WTC11 (cell line): Measurements from ENCODE around the gene ALG5. TPM values are rescaled to one million over a fixed set of nuclear protein-coding genes. Genes with fewer than 3 reads are reported as not detected.

Experiments
- ATAC-seq: fragments of 200-7000 bp; cut with Tn5 transposase; 2 replicates; pipeline ENCODE4 v1.10.0; 2021; ENCODE audit warnings: mild to moderate bottlenecking, moderate library complexity
- CTCF ChIA-PET: fragments of 300-600 bp; sonication (Branson Sonifier 250); formaldehyde crosslinking; loops from one replicate; lab custom pipeline; 2021; ENCODE audit warnings: antibody characterized with exemption; lab: Charles Lee
- POLR2A ChIA-PET: fragments of 350-600 bp; sonication (Branson Sonifier 250); formaldehyde crosslinking; loops from one replicate; lab custom pipeline; 2021; ENCODE audit warnings: antibody characterized with exemption; lab: Charles Lee
- DNase-seq: peaks from one replicate; pipeline ENCODE4 v3.0.0; 2021; ENCODE audit warnings: low spot score
- H3K27ac Mint-ChIP-seq: 2 replicates; pipeline ENCODE4 v1.8.0; 2021; ENCODE audit warnings: mixed read lengths
- H3K27me3 Mint-ChIP-seq: 2 replicates; pipeline ENCODE4 v1.8.0; 2021; ENCODE audit warnings: low read depth, mild to moderate bottlenecking, moderate library complexity, mixed read lengths
- H3K36me3 Mint-ChIP-seq: 2 replicates; pipeline ENCODE4 v1.8.0; 2021; ENCODE audit warnings: mixed read lengths
- H3K4me1 Mint-ChIP-seq: 2 replicates; pipeline ENCODE4 v1.8.0; 2022; ENCODE audit warnings: mixed read lengths
- H3K4me3 Mint-ChIP-seq: 2 replicates; pipeline ENCODE4 v1.8.0; 2021; ENCODE audit warnings: mild to moderate bottlenecking, moderate library complexity, mixed read lengths
- H3K9me3 Mint-ChIP-seq: 2 replicates; pipeline ENCODE4 v1.8.0; 2021; ENCODE audit warnings: mixed read lengths
- AFF4 ChIP-seq: sonication (generic); formaldehyde crosslinking; IDR thresholded peaks from 2 replicates; pipeline ENCODE4 v1.8.1; 2023; ENCODE audit warnings: mild to moderate bottlenecking, missing genetic modification reagents, borderline replicate concordance
- CBFB ChIP-seq: sonication (generic); formaldehyde crosslinking; IDR thresholded peaks from 2 replicates; pipeline ENCODE4 v1.8.1; 2022; ENCODE audit warnings: mild to moderate bottlenecking, low read depth, missing genetic modification reagents
- CDX4 ChIP-seq: fragments of 250-450 bp; sonication (Bioruptor Pico); IDR thresholded peaks from 2 replicates; pipeline ENCODE4 v1.9.0; 2021; ENCODE audit warnings: moderate library complexity, mild to moderate bottlenecking, inconsistent platforms, borderline replicate concordance
- ESRRA ChIP-seq: sonication (generic); formaldehyde crosslinking; IDR thresholded peaks from 2 replicates; pipeline ENCODE4 v1.8.1; 2022; ENCODE audit warnings: mild to moderate bottlenecking, missing genetic modification reagents, borderline replicate concordance
- HMGXB4 ChIP-seq: sonication (generic); formaldehyde crosslinking; IDR thresholded peaks from 2 replicates; pipeline ENCODE4 v1.8.1; 2023; ENCODE audit warnings: mild to moderate bottlenecking, moderate library complexity, missing genetic modification reagents
- JUN ChIP-seq: sonication (generic); formaldehyde crosslinking; IDR thresholded peaks from 2 replicates; pipeline ENCODE4 v1.8.0; 2023; ENCODE audit warnings: mild to moderate bottlenecking, missing genetic modification reagents
- KAT7 ChIP-seq: sonication (generic); formaldehyde crosslinking; IDR thresholded peaks from 2 replicates; pipeline ENCODE4 v1.8.1; 2023; ENCODE audit warnings: missing genetic modification reagents, mild to moderate bottlenecking, borderline replicate concordance
- NFATC4 ChIP-seq: fragments of 250-450 bp; sonication (Bioruptor Pico); IDR thresholded peaks from 2 replicates; pipeline ENCODE4 v1.9.0; 2021; ENCODE audit warnings: mild to moderate bottlenecking
- SMAD4 ChIP-seq: sonication (generic); formaldehyde crosslinking; IDR thresholded peaks from 2 replicates; pipeline ENCODE4 v1.8.0; 2022; ENCODE audit warnings: mild to moderate bottlenecking, missing genetic modification reagents
- STAT6 ChIP-seq: sonication (generic); formaldehyde crosslinking; conservative IDR thresholded peaks from 2 replicates; pipeline ENCODE4 v1.8.1; 2023; ENCODE audit warnings: mild to moderate bottlenecking, low read depth, missing genetic modification reagents, moderate library complexity
- TCF7 ChIP-seq: sonication (generic); formaldehyde crosslinking; IDR thresholded peaks from 2 replicates; pipeline ENCODE4 v1.8.0; 2022; ENCODE audit warnings: mild to moderate bottlenecking, low read depth, missing genetic modification reagents, moderate library complexity
- ZBTB43 ChIP-seq: sonication (generic); formaldehyde crosslinking; IDR thresholded peaks from 2 replicates; pipeline ENCODE4 v1.8.1; 2023; ENCODE audit warnings: mild to moderate bottlenecking, missing genetic modification reagents
- ZNF121 ChIP-seq: sonication (generic); formaldehyde crosslinking; IDR thresholded peaks from 2 replicates; pipeline ENCODE4 v1.8.0; 2023; ENCODE audit warnings: missing genetic modification reagents
- ZNF138 ChIP-seq: sonication (generic); formaldehyde crosslinking; conservative IDR thresholded peaks from 2 replicates; pipeline ENCODE4 v1.8.1; 2022; ENCODE audit warnings: mild to moderate bottlenecking, moderate library complexity, missing genetic modification reagents
- ZNF423 ChIP-seq: fragments of 250-450 bp; sonication (Bioruptor Pico); IDR thresholded peaks from 2 replicates; pipeline ENCODE4 v2.1.2; 2022; ENCODE audit warnings: mild to moderate bottlenecking, moderate library complexity
- ZNF425 ChIP-seq: fragments of 250-450 bp; sonication (Bioruptor Pico); conservative IDR thresholded peaks from 2 replicates; pipeline ENCODE4 v1.9.0; 2021; ENCODE audit warnings: mild to moderate bottlenecking
- total RNA-seq: library from RNA; stranded (reverse); gene quantifications from 3 replicates; pipeline ENCODE4 v1.2.3, GENCODE V29; 2021

The ALG5 gene
- total RNA-seq, 1 experiment from 2014 or later: 18.4 TPM

GRCh38 chr13:36975172-36975571 lies 24.0 kb downstream of the ALG5 start (continued):
- TF ChIP-seq AFF4 (CRISPR knock-in tag): no peak
- TF ChIP-seq HMGXB4 (CRISPR knock-in tag): no peak
- TF ChIP-seq ZNF121 (CRISPR knock-in tag): no peak

GRCh38 chr13:36973621-36974295 lies 25.4 kb downstream of the ALG5 start:
- ChIA-PET POLR2A (interaction anchor here (0.6 kb wide), 1 partner anchor 1000 kb away, joined by 4 read pairs; no protein-coding TSS in a partner anchor), CTCF (interaction anchor here (0.8 kb wide), 1 partner anchor 125 kb away, joined by 3 read pairs; no protein-coding TSS in a partner anchor)
- no peaks in the 10 kb centered on the region for H3K4me1 Mint-ChIP-seq
- peaks cover 25% of the 10 kb centered on the region for H3K9me3 Mint-ChIP-seq
- H3K4me3 Mint-ChIP-seq: no peak overlapping the region
- TF ChIP-seq JUN (CRISPR knock-in tag): no peak
- TF ChIP-seq NFATC4: no peak
- TF ChIP-seq ZNF423 (CRISPR knock-in tag): no peak
- TF ChIP-seq SMAD4 (CRISPR knock-in tag): no peak
- TF ChIP-seq ZNF138: no peak
- H3K27ac Mint-ChIP-seq: no peak overlapping the region
- no peak for DNase-seq
- H3K27me3 Mint-ChIP-seq: no peaks in the 10 kb centered on the region
- H3K36me3 Mint-ChIP-seq: peaks cover 48% of the 10 kb centered on the region
- ATAC-seq: no peak

GRCh38 chr13:36973009-36973408 lies 26.1 kb downstream of the ALG5 start:
- Mint-ChIP-seq H3K4me1 (no peaks in the 10 kb centered on the region), H3K27me3 (no peaks in the 10 kb centered on the region), H3K9me3 (peaks cover 25% of the 10 kb centered on the region), H3K36me3 (peaks cover 54% of the 10 kb centered on the region), H3K4me3 (no peak overlapping the region), H3K27ac (no peak overlapping the region)
- no peak for DNase-seq
- POLR2A ChIA-PET: no interaction called here
- ATAC-seq: no peak
- CTCF ChIA-PET: interaction anchor here (0.9 kb wide), 1 partner anchor 115 kb away, joined by 4 read pairs; no protein-coding TSS in a partner anchor
- TF ChIP-seq CBFB (CRISPR knock-in tag): no peak
- no peak for TF ChIP-seq CDX4 (CRISPR knock-in tag)
- TF ChIP-seq HMGXB4 (CRISPR knock-in tag): no peak
- TF ChIP-seq KAT7 (CRISPR knock-in tag): no peak
- TF ChIP-seq ESRRA: no peak
- no peak for TF ChIP-seq ZNF425 (CRISPR knock-in tag)
- no peak for TF ChIP-seq STAT6 (CRISPR knock-in tag)
- TF ChIP-seq ZNF121 (CRISPR knock-in tag): no peak
- TF ChIP-seq ZBTB43 (CRISPR knock-in tag): no peak
- no peak for TF ChIP-seq TCF7 (CRISPR knock-in tag)
